Nephron (organoid): ENCODE results near the gene ZNF335.

Source experiments
- H3K27ac Mint-ChIP-seq, 3 experiments: 2 replicates each; pipeline ENCODE4 v1.8.0; 2020; ENCODE audit warnings: mixed read lengths in 3 of 3, mild to moderate bottlenecking in 2 of 3, moderate library complexity in 1 of 3
- H3K27me3 Mint-ChIP-seq: 2 replicates; pipeline ENCODE4 v1.8.0; 2021; ENCODE audit warnings: low read depth, mild to moderate bottlenecking, moderate library complexity, mixed read lengths
- H3K36me3 Mint-ChIP-seq: 2 replicates; pipeline ENCODE4 v1.8.0; 2020; ENCODE audit warnings: low read depth, mixed read lengths
- H3K4me1 Mint-ChIP-seq: 2 replicates; pipeline ENCODE4 v1.8.0; 2020; ENCODE audit warnings: mixed read lengths
- H3K4me3 Mint-ChIP-seq, 3 experiments: 2 replicates each; pipeline ENCODE4 v1.8.0; 2020; ENCODE audit warnings: mild to moderate bottlenecking in 3 of 3, mixed read lengths in 3 of 3, moderate library complexity in 2 of 3
- H3K9me3 Mint-ChIP-seq: 2 replicates; pipeline ENCODE4 v1.8.0; 2020; ENCODE audit warnings: mixed read lengths
- TF ChIP-seq, protein P1 (sequence below), 3 experiments: fragments of 200-600 bp; sonication (generic); IDR thresholded peaks; one replicate each; pipeline ENCODE4 v1.5.0; 2021; ENCODE audit warnings: antibody characterized with exemption in 3 of 3; ENCODE audit not compliant: unreplicated experiment in 3 of 3

The ZNF335 gene

GRCh38 chr20:45970646-45971424, 1.2 kb downstream of the ZNF335 start:
- H3K4me1 Mint-ChIP-seq = peaks cover 13% of the 10 kb centered on the region
- TF ChIP-seq, protein P1, sequence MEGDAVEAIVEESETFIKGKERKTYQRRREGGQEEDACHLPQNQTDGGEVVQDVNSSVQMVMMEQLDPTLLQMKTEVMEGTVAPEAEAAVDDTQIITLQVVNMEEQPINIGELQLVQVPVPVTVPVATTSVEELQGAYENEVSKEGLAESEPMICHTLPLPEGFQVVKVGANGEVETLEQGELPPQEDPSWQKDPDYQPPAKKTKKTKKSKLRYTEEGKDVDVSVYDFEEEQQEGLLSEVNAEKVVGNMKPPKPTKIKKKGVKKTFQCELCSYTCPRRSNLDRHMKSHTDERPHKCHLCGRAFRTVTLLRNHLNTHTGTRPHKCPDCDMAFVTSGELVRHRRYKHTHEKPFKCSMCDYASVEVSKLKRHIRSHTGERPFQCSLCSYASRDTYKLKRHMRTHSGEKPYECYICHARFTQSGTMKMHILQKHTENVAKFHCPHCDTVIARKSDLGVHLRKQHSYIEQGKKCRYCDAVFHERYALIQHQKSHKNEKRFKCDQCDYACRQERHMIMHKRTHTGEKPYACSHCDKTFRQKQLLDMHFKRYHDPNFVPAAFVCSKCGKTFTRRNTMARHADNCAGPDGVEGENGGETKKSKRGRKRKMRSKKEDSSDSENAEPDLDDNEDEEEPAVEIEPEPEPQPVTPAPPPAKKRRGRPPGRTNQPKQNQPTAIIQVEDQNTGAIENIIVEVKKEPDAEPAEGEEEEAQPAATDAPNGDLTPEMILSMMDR (IDR thresholded peaks at IDR 0.05; ENCODE audit: unreplicated experiment in 3 of 3) = no peak
- H3K36me3 Mint-ChIP-seq = peaks cover 9% of the 10 kb centered on the region
- H3K4me3 Mint-ChIP-seq = peak overlapping the region; percentile 87 to 90 (median 88)
- H3K27me3 Mint-ChIP-seq = peaks cover 6% of the 10 kb centered on the region
- H3K9me3 Mint-ChIP-seq = no peaks in the 10 kb centered on the region
- peak overlapping the region; percentile 100 for H3K27ac Mint-ChIP-seq

DNA sequence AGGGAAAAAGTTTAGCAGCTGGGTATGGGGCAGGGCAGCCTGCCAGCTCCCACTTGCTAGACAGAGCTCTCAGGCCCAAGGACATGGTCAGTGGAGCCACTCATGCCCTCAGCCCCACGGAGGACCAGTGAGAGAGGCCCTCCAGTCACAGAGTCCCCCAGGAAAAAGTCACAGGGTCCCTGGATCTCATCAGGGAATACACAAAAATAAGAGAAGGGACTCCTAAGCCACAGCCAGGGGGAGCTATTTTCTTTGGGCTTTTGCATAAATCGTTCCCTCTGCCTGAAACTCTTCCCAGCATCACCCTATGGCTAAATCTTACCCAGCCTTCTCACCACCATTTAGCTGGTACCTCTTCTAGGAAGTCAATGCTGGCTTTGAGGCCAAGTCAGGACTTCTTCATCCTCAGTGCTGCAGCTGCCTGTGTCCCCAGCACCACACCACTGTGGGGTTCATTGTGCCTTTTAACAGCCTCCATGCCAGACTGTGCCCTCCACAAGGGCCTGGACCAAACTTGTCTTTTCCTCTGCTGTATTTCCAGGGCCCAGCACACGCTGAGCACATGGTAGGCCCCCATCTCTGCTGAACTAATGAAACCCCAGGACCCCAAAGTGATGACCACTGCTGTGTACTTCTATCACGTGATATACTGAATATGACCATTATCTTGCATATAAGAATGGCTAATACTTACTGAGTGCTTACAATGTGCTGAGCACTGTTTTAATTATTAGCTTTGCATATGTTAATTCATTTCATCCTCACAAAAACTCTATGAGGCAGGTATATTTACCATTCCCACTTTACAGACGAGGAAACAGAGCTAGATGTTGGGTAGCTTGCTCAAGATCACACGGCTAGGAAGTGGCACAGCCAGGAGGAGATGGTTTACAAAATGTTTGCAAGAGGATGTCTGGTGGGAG, 2.0 kb downstream of the ZNF335 start:
- Mint-ChIP-seq H3K4me1 (peaks cover 13% of the 10 kb centered on the region), H3K27me3 (peaks cover 3% of the 10 kb centered on the region), H3K4me3 (peak overlapping the region; percentile 87 to 90 (median 88)), H3K27ac (peak overlapping the region; percentile 91 to 100 (median 100)), H3K36me3 (peaks cover 12% of the 10 kb centered on the region), H3K9me3 (no peaks in the 10 kb centered on the region)
- TF ChIP-seq, protein P1 (IDR thresholded peaks at IDR 0.05; ENCODE audit: unreplicated experiment in 3 of 3) = peak; percentile 27 to 44 (median 33)

DNA sequence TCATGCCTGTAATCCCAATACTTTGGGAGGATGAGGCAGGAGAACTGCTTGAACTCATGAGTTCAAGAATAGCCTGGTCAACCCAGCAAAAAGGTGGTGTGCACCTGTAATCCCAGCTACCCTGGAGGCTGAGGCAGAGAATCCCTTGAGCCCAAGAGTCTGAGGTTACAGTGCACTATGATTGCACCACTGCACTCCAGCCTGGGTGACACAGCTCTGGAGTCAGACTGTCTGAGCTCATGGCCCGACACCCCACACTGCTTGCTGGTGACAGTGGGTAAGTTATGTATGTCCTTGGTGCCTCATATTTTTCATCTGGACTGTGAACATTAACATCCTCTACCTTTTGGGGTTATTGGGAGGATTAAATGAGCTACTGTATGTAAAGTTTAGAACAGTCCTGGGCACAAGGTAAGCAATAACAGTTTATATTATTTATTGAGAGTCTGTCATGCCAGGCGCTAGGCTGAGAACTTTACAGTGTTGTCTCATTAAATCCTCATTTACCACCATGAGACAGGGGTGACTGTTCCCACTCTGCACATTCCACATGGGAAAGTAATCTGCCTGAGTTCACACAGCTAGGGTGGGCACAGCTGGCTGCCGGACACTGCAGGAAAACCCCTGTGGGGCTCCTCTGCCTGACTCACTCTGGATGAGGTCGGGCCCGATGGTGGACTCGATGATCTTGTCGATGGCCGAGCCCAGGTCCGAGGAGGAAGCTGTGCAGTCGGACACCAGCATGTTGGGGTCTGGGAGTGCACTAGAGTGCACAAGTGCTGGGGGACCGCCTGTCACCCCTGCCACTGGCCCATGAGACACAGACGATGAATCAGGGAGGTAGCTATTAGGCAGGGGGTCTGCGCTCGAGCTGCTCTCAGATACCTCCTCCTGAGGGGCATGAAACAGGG, 2.9 kb downstream of the ZNF335 start:
- H3K9me3 Mint-ChIP-seq = no peaks in the 10 kb centered on the region
- H3K27me3 Mint-ChIP-seq = peaks cover 3% of the 10 kb centered on the region
- H3K4me3 Mint-ChIP-seq = peak overlapping the region; percentile 87 to 90 (median 88)
- H3K36me3 Mint-ChIP-seq = peaks cover 15% of the 10 kb centered on the region
- peaks cover 13% of the 10 kb centered on the region for H3K4me1 Mint-ChIP-seq
- H3K27ac Mint-ChIP-seq = peak overlapping the region in 2 of 3 experiments; percentile 100
- TF ChIP-seq, protein P1 (IDR thresholded peaks at IDR 0.05; ENCODE audit: unreplicated experiment in 3 of 3) = no peak

GRCh38 chr20:45968081-45968671, 3.8 kb downstream of the ZNF335 start:
- Mint-ChIP-seq H3K36me3 (peaks cover 16% of the 10 kb centered on the region), H3K9me3 (no peaks in the 10 kb centered on the region), H3K4me1 (peaks cover 13% of the 10 kb centered on the region), H3K27me3 (peaks cover 3% of the 10 kb centered on the region), H3K4me3 (no peak overlapping the region), H3K27ac (no peak overlapping the region)
- TF ChIP-seq, protein P1 (IDR thresholded peaks at IDR 0.05; ENCODE audit: unreplicated experiment in 3 of 3) = no peak

- H3K36me3 Mint-ChIP-seq = peaks cover 21% of the 10 kb centered on the region
- peaks cover 12% of the 10 kb centered on the region for H3K4me1 Mint-ChIP-seq
- TF ChIP-seq, protein P1 (IDR thresholded peaks at IDR 0.05; ENCODE audit: unreplicated experiment in 3 of 3) = no peak
- H3K4me3 Mint-ChIP-seq = no peak overlapping the region
- no peaks in the 10 kb centered on the region for H3K9me3 Mint-ChIP-seq
- no peak overlapping the region for H3K27ac Mint-ChIP-seq
- H3K27me3 Mint-ChIP-seq = peaks cover 3% of the 10 kb centered on the region
Observed at GRCh38 chr20:45967551-45968080, 4.4 kb downstream of the ZNF335 start.
